GM12875 (cell line): ENCODE data around the gene LRP4.

Experiments
- H3K4me3 ChIP-seq: one replicate; pipeline ENCODE4 v1.5.1; 2011; ENCODE audit warnings: low read depth, low read length, control low read depth
- CTCF ChIP-seq: IDR thresholded peaks from 2 replicates; pipeline ENCODE4 v1.5.1; 2011; ENCODE audit warnings: low read depth, mild to moderate bottlenecking, control low read depth, inconsistent platforms, low read length, moderate library complexity, borderline replicate concordance; ENCODE audit not compliant: insufficient read depth

LRP4 gene

DNA sequence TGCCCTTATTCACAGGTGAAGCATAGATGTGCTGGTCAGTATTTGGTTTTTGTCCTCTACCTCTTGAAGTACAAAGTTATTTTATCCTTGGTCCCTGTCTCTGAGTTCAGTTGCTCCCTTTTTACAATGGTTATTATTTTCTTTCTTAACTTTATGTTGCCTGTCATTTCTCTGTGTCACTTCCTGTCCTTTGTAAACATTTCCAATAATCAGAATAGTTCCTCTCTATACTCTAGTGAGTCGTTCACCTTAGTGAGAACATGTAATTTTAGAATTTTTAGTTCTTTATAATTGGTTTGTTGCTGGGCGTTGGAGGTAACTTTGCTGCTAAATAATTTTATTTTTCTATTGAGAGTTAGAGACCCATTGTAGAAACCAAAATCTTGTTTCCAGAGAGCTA lies 34.2 kb upstream of the LRP4 start:
- no peak overlapping the region for H3K4me3 ChIP-seq
- no peak for TF ChIP-seq CTCF

DNA sequence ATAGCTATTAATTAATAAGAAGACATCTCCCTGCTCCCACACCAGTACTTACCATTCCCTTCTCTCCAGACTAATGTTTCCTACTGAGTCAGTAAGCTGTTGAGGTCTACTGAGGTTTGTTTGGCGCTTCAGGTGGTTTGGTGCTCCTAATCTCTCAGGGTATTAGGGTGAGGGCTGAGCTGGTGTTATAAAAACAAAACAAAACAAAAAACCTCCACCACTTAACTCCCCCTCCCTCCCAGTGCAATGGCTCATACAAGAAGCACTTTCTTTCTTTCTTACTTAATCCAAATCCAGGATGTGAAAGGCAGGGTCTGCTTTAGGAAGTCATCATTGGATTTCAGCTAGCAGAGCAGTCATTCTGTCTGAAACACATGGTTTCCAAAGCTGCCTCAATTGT lies 33.5 kb upstream of the LRP4 start:
- no peak for TF ChIP-seq CTCF
- H3K4me3 ChIP-seq: no peak overlapping the region

DNA sequence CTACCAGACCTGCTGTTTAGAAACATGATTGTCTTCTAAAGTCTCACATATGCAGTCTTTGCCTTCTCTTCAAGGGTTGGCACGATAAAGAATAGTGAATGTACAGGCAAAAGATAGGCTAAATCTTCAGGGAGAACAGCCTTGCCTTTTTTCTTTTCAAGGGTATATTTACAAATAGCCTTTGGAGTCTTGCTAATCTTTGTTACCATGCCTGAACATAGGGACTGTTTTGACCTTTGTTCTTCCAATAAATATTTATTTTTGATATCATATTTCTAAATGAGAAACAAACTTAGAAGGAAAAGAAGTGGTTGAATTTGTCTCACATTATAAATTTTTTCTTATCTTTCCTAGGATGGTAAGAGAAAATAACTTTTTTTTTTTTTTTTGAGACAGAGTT lies 30.9 kb upstream of the LRP4 start:
- no peak overlapping the region for H3K4me3 ChIP-seq
- no peak for TF ChIP-seq CTCF

DNA sequence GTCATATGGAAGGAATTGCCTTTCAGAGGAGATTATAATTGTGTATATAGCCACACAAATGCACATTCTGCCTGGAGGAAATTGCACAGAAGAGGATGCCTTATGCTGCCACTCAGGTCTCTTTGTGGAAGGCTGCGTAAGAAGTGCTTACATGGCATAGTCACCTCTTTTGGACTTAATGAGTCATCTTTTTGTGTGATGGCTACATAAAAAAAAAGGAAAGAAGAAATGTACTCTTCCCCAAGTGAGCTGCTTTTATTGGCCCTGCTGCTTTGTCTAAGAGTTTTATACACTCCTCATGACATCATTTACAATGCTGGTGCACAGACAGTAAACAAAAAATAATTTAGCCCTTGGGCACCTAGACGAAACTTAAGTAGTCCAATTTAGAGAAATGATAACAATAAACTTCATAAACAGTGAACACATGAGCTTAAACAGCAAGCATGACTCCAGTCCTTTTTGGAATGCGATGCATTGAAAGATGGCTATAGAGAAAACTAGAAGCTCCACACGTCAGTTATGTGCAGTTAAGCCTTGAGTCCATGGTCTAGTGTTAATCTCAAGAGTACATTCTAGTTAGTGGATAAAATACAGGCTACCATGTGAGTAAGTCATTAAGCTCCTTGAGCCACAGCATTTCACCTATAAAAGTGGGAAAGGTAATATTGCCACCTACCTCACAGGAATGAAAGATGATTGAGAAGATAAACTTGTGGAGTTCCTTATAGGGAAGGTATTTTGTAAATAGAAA lies 30.2 kb upstream of the LRP4 start:
- no peak overlapping the region for H3K4me3 ChIP-seq
- no peak for TF ChIP-seq CTCF

DNA sequence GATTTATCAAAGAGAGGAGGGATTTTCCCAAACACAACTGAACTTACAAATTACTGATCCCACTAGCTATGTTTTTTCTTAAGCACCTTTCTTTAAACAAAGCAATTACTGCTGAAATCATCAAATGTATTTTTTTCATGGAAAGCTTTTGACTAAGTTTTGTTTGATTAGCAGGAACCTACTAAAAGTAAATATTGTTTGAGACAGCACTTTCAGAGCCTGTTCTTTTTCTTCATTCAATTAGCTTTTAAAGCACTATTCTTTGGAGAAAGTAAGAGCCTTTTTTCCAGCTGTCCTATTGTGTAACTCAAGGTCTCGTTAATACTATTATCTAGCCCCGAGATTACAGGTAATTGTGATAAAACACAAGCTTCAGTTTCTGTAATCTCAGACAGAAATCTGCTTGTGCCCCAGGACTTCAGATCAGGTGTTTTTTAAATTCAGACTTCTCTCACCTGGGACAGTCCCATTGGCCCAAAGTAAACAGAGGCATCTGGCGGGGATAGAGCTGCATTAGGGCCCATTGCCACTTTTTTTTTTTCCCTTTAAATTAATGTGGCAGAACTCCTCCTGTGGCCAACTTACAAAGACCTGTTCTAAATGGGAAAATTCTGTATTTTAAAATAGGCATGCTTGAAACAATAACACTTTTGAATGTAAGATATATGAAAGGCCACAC lies 29.2 kb upstream of the LRP4 start:
- TF ChIP-seq CTCF: no peak
- H3K4me3 ChIP-seq: no peak overlapping the region

DNA sequence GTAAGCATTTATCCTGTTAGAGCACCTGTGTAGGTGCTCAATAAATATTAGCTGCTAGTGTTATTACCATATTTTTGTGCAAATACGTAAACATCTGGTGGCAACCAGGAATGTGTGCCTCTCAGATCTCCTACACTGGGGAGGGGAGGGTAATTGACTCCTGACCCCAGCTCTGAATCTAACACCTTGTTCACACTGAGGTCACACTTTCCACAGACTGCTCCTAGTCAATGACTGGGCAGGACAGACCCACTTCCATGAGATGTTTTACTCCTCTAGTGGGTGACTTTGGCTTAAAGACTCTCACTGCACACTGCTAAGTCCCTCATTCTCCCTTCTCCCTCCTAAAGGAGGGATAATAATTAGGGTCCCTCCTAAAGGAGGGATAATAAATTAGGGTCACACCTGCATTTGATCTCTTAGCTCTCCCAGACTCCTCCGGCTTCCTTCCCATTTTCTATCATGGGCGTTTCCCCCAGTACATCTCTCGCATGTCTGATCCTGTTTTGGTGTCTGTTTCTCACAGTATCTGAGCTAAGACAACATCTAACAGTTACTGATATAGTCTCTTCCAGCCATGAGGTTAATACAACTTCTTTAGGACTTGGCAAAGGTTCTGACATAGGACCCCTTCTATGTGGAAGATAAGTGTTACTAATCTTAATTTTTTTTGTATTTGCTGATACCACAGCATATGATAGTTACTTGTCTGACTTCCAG lies 26.2 kb upstream of the LRP4 start:
- no peak overlapping the region for H3K4me3 ChIP-seq
- no peak for TF ChIP-seq CTCF

- no peak for TF ChIP-seq CTCF
- no peak overlapping the region for H3K4me3 ChIP-seq
Measured at GRCh38 chr11:46942172-46942571, 23.8 kb upstream of the LRP4 start.
